Measurements from ENCODE around the gene TMEM238. TPM values are rescaled to one million over a fixed set of nuclear protein-coding genes. Genes with fewer than 3 reads are reported as not detected.

TMEM238 gene
- polyA plus RNA-seq, 1 of the 3 experiments (the other 2 are of a cell fraction), result 0.12 TPM

DNA sequence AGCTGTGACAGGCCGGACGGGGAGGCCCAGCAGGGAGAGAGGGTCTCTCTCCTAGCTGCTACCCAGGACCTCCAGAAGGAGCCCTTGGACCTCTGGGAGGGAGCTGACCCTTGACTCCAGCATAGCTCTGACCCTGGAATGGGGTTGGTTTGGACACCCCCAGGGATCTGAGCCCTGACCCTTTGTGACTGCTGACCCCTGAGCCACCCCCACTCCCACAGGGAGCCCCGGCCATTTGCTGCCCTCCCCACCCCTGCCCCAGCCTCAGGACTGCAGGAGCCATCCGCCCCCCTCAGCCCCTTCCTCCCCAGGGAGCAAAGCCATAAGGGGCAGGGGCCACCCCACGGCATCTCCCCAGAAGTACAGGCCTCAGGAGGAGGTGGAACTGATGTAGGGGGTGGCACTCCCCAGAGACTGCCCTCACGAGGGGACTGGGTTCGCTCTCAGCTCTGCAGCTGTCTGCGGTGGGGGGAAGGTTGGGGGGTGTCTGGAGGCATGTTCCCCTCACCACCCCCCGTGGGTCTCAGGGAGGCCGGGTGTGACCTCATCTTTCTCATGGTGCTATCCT is 36.6 kb downstream of the TMEM238 start:
- no peaks in the 10 kb centered on the region for H3K9me3 ChIP-seq
- no peaks in the 10 kb centered on the region for H3K9me2 ChIP-seq
- peaks cover 5% of the 10 kb centered on the region; the same call in 1 of the 2 replicates for H3K27me3 ChIP-seq (ENCODE audit: insufficient read depth)
- H3K27ac ChIP-seq (ENCODE audit: low read depth in 2 of 2, low read length in 1 of 2), result no peak overlapping the region
- TF ChIP-seq GABPA (IDR thresholded peaks at IDR 0.05; ENCODE audit: low read depth) (no peak), TEAD4 (IDR thresholded peaks at IDR 0.05; ENCODE audit: borderline replicate concordance, insufficient read depth) (no peak), TCF12 (IDR thresholded peaks at IDR 0.05) (no peak), CHD2 (IDR thresholded peaks at IDR 0.05; ENCODE audit: low read length, partially characterized antibody) (no peak), SMC3 (IDR thresholded peaks at IDR 0.05; ENCODE audit: low read depth, low read length) (no peak), RFX5 (IDR thresholded peaks at IDR 0.05; ENCODE audit: low read length) (no peak), EZH2phosphoT487 (IDR thresholded peaks at IDR 0.05; ENCODE audit: borderline replicate concordance, low read depth) (no peak), MXI1 (IDR thresholded peaks at IDR 0.05; ENCODE audit: low read depth, low read length) (no peak), EP300 (IDR thresholded peaks at IDR 0.05; ENCODE audit: borderline replicate concordance in 1 of 2, low read depth in 1 of 2, low read length in 1 of 2) (no peak), MEF2A (IDR thresholded peaks at IDR 0.05; ENCODE audit: borderline replicate concordance, low read depth) (no peak), RXRA (IDR thresholded peaks at IDR 0.05; ENCODE audit: borderline replicate concordance, low read depth) (no peak)
- TF ChIP-seq, protein P1, sequence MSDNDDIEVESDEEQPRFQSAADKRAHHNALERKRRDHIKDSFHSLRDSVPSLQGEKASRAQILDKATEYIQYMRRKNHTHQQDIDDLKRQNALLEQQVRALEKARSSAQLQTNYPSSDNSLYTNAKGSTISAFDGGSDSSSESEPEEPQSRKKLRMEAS (IDR thresholded peaks at IDR 0.05; ENCODE audit: low read depth), result no peak
- TF ChIP-seq, protein P2, sequence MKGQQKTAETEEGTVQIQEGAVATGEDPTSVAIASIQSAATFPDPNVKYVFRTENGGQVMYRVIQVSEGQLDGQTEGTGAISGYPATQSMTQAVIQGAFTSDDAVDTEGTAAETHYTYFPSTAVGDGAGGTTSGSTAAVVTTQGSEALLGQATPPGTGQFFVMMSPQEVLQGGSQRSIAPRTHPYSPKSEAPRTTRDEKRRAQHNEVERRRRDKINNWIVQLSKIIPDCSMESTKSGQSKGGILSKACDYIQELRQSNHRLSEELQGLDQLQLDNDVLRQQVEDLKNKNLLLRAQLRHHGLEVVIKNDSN (IDR thresholded peaks at IDR 0.05; ENCODE audit: borderline replicate concordance, low read depth), result no peak
- TF ChIP-seq, protein P3, sequence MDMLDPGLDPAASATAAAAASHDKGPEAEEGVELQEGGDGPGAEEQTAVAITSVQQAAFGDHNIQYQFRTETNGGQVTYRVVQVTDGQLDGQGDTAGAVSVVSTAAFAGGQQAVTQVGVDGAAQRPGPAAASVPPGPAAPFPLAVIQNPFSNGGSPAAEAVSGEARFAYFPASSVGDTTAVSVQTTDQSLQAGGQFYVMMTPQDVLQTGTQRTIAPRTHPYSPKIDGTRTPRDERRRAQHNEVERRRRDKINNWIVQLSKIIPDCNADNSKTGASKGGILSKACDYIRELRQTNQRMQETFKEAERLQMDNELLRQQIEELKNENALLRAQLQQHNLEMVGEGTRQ (IDR thresholded peaks at IDR 0.05; ENCODE audit: borderline replicate concordance, low read depth, low read length), result no peak
- H3K36me3 ChIP-seq (replicated peaks in 1 of 2; ENCODE audit: control insufficient read depth in 1 of 2, insufficient read depth in 2 of 2, low read length in 1 of 2), result peaks cover 0 to 4% of the 10 kb centered on the region in 2 experiments
- no peak overlapping the region for H3K4me3 ChIP-seq (ENCODE audit: low read depth in 2 of 2, low read length in 1 of 2)
- H3K79me2 ChIP-seq (ENCODE audit: insufficient read depth), result no peaks in the 10 kb centered on the region
- POLR2A ChIA-PET, result interaction anchor here (1.5 kb wide), 1 partner anchor 60 kb away, joined by 3 read pairs; the partner anchor contains the start of gene UBE2S
- no peak overlapping the region for H2AFZ ChIP-seq (ENCODE audit: low read depth)
- 94% methylated on average over 9 of the region's 10 CpGs for WGBS (ENCODE audit: low lambda C conversion rate)
- peaks cover 0 to 29% of the 10 kb centered on the region in 2 experiments; a peak in 1 of 4 replicates for H3K4me1 ChIP-seq (ENCODE audit: control insufficient read depth in 1 of 2, insufficient read depth in 2 of 2, low read depth in 1 of 2, low read length in 1 of 2)
- peaks cover 6% of the 10 kb centered on the region for H3F3A ChIP-seq (replicated peaks; ENCODE audit: insufficient read depth)
- CTCF ChIA-PET, result interaction anchor here (1.3 kb wide), 2 partner anchors 46 to 156 kb away, joined by 4 read pairs; no protein-coding TSS in a partner anchor
- H3K9ac ChIP-seq, result no peak overlapping the region
- no peak overlapping the region for H3K4me2 ChIP-seq
- H4K20me1 ChIP-seq (ENCODE audit: insufficient read depth), result no peaks in the 10 kb centered on the region
- no peak for DNase-seq
